SH-SY5Y (cell line): ENCODE results near the gene FIGNL1.

Experiments
- GATA2 ChIP-seq: IDR thresholded peaks from 2 replicates; pipeline ENCODE4 v1.6.1; 2011; ENCODE audit warnings: mild to moderate bottlenecking, low read depth, low read length
- GATA3 ChIP-seq: IDR thresholded peaks from 2 replicates; pipeline ENCODE4 v1.6.1; 2011; ENCODE audit warnings: low read depth, mild to moderate bottlenecking, low read length, moderate library complexity

GRCh38 chr7:50418086-50418515 is 32.0 kb downstream of the FIGNL1 start:
- TF ChIP-seq GATA2 (no peak), GATA3 (no peak)
